HG03066 (cell line): ENCODE data around the gene PRKG1.

Experiments used
- ATAC-seq: cut with Tn5 transposase; IDR thresholded peaks from one replicate; pipeline ENCODE4 v1.9.1; 2021; ENCODE audit warnings: low read depth; ENCODE audit not compliant: unreplicated experiment

PRKG1 gene

DNA sequence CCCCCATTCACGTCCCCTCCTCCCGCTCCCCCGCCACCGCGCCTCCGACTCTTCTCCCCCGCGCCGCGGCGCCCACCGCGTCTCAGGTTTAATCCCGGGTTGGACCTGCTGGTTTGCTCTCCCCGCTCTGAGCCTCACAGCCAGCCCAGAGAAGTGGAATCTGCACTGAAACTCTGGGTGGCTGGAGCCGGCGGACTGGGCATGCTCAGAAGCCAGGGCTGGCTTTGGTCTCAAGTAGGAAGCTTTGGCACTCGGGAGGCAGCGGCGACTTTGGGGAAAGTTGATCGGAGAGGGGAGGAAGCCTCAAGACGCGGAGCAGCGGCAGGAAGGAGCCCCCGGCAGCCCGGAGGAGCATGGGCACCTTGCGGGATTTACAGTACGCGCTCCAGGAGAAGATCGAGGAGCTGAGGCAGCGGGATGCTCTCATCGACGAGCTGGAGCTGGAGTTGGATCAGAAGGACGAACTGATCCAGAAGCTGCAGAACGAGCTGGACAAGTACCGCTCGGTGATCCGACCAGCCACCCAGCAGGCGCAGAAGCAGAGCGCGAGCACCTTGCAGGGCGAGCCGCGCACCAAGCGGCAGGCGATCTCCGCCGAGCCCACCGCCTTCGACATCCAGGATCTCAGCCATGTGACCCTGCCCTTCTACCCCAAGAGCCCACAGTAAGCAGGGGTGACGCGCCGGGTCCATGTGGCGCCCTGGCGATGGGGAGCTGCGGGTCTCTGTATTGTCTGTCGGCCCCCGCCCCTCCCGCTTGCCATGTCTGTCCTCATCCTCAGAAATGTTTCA is at the start of gene PRKG1:
Gene PRKG1 (plus strand): TSS at position 250 of the 791 bp plus-strand sequence.
- ATAC-seq = peak; percentile 56

DNA sequence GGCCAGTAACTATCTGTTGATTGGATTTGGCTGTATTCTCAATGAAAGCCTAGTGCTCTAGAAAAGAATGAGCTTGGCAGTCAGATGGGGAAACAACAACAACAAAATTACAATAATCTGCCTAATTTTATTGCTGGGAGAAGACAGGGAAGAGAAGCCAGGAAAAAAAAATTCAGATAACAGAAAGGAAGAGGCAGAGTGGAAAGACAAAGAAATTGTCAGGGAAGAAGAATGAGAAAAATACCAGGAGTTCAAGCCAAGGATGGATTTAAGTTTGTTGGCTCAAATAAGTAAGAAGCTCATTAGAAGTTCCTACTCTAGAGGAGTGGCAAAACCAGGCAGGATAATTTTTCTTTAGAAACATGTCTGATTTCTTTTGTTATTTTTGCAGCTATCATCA is 45.9 kb upstream of the PRKG1 start:
- no peak for ATAC-seq

DNA sequence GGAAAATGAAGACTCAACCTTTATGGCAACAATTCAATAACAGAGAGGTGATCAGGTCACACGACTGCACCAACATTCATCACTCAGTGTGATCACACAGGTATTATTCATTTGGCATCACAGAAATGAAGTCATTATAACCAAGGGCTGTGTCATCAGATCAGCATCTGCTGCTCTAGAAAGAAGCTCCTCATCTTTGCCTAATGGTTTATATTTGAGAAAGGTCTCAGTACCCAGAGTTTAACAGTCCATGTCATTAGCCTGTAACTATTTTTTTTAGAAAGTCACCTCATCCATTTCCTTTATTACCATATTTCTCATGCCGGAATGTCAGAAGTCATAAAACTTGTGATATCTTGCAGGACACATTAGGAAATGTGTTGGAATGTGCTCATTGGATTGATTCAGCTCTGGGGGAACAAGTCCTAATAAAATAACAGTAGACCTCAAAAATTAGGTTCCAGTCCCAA is 45.1 kb upstream of the PRKG1 start:
- no peak for ATAC-seq

DNA sequence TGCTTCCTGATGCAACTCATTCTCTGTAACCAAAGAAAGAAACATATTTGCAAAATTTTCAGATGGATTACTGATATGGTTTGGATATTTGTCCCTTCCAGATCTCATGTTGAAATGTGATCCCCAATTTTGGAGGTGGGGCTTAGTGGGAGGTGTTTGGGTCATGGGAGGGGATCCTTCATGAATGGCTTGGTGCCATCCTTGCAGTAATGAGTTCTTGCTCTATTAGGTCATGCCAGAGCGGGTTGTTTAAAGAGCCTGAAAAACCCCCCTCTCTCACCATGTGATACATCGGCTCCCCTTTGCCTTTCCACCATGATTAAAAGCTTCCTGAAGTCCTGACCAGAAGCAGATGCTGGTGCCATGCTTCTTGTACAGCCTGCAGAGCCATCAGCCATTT is 43.8 kb upstream of the PRKG1 start:
- no peak for ATAC-seq

DNA sequence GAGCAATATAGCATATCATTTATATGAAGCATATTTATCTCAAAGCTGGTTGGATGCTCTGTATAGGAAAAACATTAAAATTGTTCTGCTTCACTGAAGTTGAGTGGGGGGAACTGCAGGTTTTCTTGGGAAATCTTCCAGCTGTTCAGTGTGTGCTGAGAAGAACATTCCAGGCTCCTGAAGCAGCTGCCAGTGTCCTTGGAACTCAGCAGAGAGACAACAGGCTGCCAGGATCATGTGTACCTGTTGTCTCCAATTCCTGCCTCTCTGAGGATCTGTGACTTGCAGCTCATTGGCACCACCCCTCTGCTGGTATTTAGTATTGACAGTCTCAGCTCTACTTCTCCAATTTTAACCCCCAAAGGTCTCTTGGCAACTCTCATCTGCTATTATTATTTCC is 42.3 kb upstream of the PRKG1 start:
- ATAC-seq = no peak

DNA sequence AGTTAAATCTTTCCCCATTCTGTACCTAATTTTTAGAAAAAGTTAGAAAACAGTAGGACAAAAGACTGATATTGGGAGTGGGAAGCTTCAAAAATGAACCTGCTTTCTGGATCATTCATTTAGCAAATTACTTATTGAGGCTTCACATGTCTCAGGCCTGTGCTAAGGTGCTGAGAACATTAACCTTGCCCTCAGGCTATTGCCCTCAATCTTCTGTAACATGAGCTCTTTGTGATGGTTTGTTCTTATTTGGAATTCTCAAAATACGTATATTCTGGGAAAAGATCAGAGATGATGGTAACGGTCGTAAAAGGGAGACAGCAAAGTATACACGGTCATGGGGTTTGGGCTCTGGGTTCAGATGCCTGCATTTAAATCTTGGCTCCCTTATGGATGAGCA is 39.5 kb upstream of the PRKG1 start:
- ATAC-seq = no peak

DNA sequence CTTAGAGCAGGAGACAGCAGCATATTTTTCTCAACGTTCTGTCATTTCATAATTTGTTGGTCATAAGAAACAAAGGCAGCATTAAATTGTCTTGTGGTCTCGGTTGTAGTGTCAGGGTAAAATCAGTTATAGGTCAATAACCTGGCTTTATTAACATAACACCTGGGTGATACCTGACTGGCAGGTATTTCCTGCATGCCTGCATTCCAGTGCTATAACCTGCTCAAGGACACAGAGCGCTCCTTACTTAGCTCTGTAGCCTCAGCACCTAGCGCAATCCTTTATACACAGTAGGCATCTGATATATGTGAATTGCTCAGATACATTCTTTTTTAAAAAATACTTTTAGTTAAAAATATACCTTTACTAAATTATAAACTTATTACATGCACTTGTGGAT is 38.9 kb upstream of the PRKG1 start:
- no peak for ATAC-seq

DNA sequence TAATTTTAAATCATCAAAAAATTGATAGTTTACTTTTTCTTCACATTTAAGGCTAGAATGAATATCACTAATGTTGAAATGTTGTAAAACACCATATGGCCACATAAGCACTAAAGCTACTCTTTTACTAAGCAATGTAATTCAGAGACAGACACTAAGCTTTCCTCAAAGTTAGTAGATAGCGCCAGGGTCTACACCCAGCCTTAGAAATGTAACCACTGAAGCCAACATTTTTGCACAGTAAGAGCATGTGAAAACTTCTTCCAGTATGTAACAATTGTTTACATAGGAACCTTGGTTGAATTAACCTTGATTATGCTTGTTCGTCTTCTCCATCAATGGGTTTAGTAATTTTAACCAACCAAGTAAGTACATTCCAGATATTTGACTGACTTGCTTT is 28.4 kb upstream of the PRKG1 start:
- no peak for ATAC-seq

DNA sequence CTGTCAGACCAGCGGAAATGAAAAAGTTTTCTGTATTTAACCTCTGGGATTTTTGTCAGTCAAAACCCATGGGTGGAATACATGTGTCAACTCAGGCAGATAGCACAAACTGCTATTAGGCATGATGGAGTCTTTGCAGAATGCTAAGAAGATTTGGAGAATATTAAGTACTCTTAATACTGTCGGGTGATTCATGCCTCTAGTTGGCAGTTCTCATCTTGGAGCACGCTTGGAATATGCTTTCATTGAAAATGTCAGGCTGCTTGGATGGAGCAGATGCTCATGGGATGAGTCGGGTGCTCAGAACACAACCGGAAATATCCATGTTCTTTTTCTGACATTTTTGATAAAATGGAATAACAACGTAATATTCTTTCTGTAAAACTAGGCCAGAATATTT is 27.6 kb upstream of the PRKG1 start:
- ATAC-seq = no peak

DNA sequence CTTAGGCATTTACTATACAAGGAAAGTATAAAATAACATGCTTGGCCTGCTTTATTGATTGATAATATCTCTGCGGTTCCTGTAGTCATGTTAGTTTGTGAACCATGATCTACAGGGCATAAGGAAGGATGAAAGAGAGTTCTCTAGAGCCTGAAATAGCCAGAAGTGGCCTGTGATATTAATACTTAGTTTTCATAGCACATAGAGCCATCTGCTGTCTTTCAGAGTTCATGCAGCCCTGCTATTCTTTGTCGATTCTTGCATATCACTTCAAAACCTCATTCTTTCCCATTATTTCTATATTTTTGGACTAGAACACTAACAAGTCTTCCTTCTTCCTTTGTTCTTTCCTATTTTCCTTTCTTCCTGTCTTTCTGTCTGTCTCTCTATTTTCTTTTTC is 26.4 kb upstream of the PRKG1 start:
- no peak for ATAC-seq

DNA sequence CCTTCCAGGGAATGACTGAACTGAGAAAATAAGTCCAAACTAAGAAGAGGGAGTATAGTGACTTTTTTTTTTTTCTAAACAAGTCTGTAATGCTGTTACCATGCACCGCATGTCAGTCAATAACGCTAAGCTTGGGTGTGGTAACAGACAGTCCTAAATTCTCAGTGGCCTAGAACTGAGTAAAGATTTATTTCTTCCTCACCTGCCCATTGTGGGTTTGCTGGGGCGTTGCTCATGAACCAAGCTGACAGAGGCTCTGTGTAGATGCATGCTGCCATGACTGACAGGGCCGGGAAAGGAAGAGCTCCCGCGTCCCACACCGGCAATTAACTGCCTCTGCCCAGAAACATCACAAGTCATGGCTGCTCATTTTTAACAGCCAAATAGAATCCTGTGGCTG is 25.5 kb upstream of the PRKG1 start:
- no peak for ATAC-seq

DNA sequence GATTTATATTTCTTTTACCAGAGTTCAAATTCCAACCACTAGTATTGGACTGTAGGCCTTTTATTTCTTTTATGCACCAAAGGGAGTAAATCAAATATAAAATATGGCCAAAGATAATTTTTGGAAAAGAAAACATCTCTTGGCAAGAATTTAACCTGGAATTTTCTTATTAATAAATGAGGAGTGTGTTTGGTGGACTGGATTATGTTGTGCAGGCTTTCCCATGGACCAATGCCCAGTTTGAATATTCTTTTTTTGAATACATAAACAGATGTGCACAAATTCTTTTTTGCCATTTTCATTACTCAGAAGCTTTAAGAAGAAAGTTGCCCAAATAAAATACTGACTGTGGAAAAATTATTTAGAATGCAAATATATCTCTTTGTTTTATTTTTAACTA is 22.1 kb upstream of the PRKG1 start:
- no peak for ATAC-seq

DNA sequence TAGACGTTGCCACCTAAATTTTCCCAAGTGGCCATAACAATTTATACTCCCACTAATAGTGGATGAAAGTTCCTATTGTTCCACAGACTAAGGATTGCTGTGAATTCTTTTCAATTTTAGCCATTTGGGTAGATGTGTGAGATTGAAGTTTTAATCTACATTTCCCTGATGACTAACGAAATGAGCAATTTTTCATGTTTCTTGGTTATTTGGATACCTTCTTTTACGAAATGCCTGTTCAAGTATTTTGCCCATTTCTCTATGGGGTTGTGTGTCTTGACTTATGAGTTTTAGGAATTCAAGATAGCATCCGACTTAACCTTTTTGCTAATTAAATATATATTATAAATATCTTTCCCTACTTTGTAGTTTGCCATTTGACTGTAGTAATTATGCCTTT is 16.4 kb upstream of the PRKG1 start:
- no peak for ATAC-seq

DNA sequence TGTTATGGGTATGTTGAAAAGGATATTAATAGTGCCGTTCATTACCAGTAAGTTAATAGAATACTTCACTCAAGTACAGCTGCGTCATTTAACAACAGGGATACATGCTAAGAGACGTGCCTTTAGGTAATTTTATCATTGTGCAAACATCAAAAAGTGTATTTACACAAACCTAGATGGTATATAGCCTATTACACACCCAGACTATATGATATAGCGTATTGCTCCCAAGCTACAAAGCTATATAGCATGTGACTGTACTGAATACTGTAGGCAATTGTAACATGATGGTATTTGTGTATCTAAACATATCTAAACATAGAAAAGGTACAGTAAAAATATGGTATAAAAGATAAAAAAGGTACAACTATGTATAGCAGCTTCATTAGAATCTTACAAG is 11.1 kb upstream of the PRKG1 start:
- no peak for ATAC-seq

DNA sequence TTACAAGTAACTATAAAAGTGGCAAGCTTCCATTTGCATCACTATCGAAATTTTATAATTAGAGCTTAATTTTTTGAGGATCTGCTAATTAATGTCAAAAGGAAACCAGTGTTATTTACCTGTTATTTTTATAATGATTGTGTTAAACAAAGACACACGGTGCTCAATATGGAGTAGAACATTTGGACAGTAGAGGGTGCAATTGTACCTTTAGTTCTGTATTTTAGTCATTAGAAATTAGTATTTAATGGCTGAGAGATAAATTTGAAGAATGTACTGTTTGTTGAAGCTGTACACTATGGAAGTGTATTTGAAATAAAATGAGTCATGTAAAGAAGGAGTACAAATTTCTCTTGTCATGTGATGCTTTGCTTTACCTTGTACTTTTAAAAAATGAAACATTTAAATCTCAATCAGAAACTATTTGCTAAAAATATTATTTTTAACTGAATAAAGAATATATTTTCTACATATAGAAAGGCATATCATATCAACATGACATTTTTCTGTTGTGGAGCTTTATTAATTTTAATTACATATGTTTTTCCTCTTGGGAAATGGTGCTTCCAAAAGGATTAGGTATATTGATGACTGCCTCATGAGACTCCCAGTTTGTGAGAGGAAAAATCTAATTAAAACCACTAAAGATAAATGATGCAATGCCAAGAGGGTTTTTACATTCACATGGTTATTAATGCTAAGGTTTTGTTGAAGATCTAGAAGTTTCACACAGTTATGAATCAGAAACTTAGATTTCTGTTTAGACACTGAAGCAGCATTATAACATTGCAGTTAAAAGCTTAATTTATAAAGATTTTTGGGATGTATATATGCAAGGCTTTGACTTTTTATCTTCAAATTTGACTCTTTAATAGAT is 10.4 kb upstream of the PRKG1 start:
- no peak for ATAC-seq

DNA sequence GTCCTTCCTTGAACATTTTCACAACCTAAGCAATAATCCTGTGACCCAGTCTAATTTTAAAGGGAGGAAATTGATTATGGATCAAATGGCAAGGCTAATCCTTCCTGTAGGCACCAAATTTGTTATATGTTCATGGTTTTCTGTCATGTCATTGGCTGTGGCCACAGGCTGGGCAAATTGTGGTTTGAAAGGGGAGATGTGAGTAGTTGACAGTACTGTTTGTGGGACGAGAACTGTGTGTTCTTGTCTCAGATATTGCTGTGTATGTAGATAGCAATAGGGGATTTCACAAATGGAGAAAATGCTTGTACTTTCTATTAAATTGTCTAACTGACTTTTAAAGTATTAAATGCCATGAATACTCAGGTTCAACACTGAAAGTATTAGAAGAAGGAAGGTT is 8.1 kb upstream of the PRKG1 start:
- no peak for ATAC-seq

DNA sequence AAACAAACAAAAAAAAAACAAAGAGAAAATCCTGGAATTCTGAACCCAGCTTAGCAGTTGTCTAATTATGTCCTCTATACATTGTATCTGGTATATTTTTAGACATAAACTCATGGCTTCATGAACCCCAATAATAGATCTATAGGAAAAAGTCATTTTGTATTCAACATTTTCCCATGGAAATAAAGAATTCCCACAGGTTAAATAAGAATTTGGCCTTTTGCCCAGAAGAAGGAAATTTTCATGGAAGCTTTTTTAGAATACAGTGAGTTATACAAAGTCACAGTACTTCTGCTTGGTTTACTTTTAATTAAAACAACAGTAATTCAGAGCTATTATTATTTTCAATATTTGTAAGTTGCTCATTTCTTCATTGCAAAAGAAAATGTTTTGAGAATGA is 2.1 kb upstream of the PRKG1 start:
- ATAC-seq = no peak

DNA sequence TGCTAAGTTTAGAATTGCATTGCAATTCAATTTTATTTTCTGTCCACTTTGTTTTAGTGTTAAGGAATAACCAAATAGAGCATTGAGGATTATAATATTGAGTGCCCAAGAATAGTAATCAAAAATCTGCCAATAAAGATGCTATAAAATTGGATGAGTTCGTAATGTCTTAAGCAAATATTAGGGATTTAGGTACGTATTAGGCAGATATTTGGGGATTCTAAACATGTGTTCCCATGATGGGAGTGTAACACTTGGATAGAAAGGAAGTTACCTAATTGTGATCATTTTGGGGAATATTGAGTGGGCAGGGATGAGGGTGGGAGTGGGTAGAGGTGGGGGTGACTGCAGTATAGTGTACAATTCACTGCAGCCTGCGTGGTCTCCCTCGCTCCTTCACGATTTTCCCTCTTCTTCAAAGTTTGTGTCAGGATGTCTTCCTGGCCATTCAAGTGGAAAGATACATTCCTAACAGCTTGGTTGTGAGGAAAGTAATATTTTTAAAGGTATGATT is 1.3 kb upstream of the PRKG1 start:
- ATAC-seq = no peak

DNA sequence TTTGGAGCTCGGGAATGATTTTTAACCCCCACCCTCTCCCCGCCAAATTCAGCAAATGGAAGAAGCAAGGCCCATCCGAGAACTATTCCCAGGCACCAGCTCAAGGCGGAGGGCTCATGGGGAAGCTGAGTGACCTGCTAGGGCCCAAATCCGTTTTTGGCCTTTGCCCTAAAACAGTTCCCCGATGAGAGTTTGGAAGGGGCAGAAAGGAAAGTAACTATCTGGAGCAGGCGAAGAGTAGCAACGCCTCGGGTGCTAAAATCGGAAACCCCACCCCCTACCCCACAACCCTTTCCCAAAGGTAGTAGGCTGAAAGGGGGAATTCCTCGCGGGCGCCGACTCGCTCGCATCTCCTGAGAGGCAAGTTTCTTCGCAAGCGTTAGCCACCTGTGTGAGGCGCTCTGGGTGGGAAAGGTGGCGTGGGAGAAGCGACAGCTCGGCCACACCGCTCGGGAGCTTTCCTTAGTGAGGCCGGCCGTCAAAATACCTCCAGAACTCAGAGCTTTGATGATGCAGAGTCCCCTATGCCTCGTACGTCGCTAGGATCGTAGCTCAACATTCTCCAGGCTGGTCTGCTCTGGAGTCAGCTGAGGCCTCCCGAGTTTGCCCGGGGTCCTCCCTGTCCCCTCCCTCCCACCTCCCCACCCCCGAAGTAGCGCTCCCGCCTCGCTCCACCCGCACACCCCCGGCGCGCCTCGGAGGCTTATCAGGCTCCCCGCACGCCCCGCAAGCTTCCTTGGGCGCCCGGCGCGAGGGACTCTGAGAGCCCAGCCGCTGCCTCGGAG is 642 bp upstream of the PRKG1 start:
- ATAC-seq = peak; percentile 41

DNA sequence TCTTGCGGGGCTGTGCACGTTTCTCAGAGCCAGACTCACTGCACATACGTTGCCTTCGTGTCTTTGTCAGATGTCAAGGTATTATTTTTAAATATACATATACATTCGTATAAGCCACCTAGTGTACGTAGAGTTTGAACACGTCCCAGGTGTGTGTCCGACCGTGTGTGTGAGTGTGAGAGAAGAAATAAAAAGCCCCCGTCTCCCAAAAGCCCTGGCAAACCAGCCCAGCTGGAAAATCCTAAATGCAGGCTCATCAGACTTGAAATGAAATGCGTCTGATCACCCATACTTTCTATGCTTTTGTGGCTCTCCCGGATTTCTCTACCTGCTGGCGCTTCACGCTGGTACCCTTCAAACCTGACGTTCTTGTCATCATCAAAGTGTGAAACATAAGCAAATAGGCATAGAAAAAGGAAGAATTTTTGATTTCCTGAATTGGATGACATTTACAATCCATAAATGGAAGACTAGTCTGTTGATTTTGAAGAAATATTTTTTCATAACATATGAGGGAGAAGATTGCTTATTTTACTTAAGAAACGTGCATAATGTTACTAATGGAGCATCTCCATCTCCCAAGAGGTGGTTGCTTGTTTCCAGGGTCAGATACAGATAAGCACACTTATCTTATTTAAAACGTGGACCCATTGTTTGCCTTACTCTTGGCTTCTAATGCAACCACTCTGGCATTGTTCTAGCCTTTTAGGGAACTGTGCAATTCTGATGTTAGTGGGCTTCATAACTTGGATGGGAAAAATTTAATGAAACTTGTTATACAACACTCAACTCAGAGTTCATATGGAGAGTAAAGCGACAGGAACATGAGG is 971 bp downstream of the PRKG1 start:
- ATAC-seq = no peak
